C4-2B (cell line): ENCODE results near the gene THEMIS.

ENCODE experiments used
- H3K27ac ChIP-seq: fragments of 450-650 bp; 2 replicates; pipeline ENCODE4 v1.5.1; 2017
- CTCF ChIP-seq: fragments of 450-650 bp; conservative IDR thresholded peaks from 2 replicates; pipeline ENCODE4 v1.5.1; 2017; ENCODE audit warnings: mild to moderate bottlenecking
- ZFX ChIP-seq: fragments of 450-650 bp; IDR thresholded peaks from 2 replicates; pipeline ENCODE4 v1.6.1; 2017

The THEMIS gene

DNA sequence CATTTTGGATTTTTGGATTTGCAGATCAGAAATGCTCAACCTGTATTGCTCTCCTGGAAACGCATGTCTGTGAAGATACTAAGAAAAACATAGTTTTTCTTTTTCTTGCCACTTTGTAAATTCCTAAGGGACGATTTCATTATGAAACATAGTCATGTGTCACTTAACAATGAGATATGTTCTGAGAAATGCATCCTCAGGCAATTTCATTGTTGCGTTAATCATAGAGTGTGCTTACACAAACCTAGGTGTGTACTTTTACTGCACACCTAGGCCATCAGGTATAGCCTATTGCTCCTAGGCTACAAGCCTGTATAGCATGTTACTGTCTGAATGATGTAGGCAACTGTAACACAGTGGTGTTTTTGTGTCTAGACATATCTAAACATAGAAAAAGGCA lies 13.4 kb upstream of the THEMIS start:
- no peak overlapping the region for H3K27ac ChIP-seq
- no peak for TF ChIP-seq ZFX
- TF ChIP-seq CTCF: no peak

- no peak for TF ChIP-seq CTCF
- no peak for TF ChIP-seq ZFX
- no peak overlapping the region for H3K27ac ChIP-seq
Measured at GRCh38 chr6:127912914-127913313, 12.1 kb upstream of the THEMIS start.

DNA sequence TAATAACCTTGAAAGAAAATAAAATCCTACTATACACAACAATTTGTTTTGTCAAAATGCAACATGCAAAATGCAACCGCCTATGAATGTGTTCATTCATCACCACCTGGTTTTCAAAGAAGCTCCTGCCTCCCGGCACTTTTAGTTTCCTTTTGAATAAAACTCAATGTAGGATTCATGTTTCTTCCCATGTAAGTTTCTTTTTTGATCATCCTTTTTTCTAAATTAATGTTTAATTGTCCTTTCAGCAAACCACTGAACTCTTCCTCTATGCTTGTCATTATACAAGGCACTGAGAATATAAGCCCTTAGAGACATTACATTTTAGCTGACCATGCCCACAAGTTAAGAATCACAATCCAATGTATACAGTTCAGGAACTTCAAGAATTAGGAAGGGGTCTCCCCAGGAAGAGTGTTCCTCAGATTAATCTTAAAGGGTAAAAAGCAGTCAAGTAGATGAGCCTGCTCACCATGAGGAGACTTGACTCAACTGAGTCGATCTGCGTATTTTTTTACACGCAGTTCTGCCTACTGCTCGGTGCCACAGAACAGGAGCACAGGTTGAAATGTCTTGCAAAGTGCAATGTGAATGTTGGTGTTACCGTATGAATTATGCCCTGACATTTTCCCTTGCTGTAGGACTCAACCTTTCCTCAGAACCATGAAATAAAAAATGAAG lies 7.2 kb upstream of the THEMIS start:
- TF ChIP-seq ZFX: no peak
- no peak for TF ChIP-seq CTCF
- no peak overlapping the region for H3K27ac ChIP-seq

GRCh38 chr6:127904160-127904559 lies 3.3 kb upstream of the THEMIS start:
- TF ChIP-seq CTCF: no peak
- TF ChIP-seq ZFX: no peak
- no peak overlapping the region for H3K27ac ChIP-seq

DNA sequence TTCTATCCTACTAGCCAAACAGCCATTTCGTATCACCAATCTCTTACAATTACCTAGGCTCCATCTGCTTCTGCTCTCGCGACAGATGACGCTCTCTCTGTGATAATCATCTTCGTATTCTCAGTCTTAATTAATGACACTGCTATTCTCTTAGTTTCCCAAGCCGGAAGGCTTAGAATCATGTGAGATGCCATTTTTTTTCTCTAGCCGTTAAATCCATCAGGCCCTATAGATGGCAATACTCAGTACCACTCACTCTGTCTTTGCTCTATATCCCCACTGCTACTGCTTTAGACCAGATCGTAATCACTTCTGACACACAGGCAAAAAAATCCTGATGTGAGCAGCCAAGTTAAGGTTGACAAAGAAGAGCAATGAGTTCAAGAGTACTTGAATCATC lies 2.1 kb upstream of the THEMIS start:
- TF ChIP-seq ZFX (no peak), CTCF (no peak)
- no peak overlapping the region for H3K27ac ChIP-seq

DNA sequence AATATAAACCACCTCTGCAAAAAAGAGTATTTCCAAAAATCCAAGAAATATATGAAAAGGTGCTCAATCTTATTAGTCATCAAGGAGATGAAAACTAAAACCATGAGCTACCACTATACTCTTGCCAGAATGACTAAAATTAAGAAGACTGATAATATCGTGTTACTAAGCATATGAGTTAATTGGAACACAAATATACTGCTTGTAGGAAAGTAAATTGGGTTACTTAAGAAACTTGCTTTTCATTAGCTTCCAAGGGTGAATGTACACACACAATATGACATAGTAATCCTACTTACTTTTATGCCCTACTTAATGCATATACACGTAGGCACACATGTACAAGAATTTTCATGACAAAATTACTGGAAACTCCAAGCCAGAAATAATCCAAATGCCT lies 3.4 kb downstream of the THEMIS start:
- H3K27ac ChIP-seq: no peak overlapping the region
- TF ChIP-seq CTCF (no peak), ZFX (no peak)

DNA sequence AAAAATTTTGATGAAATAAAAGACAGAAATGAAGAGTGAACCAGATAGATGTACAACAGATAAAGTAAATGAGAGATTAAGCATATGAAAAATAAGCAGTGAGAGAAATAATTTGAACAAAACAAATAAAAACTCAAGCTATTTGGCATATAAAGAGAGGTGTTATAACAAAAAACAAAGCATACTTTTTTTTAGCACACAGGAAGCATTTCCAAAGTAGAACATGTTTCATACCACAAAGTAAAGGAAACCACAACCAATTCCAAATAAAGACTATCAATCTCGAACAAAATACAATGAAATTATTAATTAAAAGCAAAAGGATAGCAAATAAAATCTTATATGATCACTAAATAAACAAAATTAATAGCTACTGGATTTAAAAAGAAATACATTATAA lies 6.8 kb downstream of the THEMIS start:
- H3K27ac ChIP-seq: no peak overlapping the region
- TF ChIP-seq CTCF (no peak), ZFX (no peak)
